ENCODE data around the gene HMGN5.
A peak's percentile ranks its signal among the peaks of the same experiment; 100 is the strongest.

The HMGN5 gene

GRCh38 chrX:81201671-81202455 is at the start of gene HMGN5, which contains the start of gene SH3BGRL:
Gene HMGN5 (minus strand): TSS chrX:81201913. CDS start chrX:81121549, 80,364 bp downstream.
Gene SH3BGRL (plus strand): TSS chrX:81202102. CDS start chrX:81202201, 99 bp downstream.
- DNase-seq = peak; percentile 91

GRCh38 chrX:81241753-81242152 is 40.0 kb upstream of the HMGN5 start:
- no peak for DNase-seq

GRCh38 chrX:81240701-81241331 is 39.1 kb upstream of the HMGN5 start:
- no peak for DNase-seq

- DNase-seq = no peak
These were observed 36.5 kb upstream of the HMGN5 start for GRCh38 chrX:81238166-81238565.

GRCh38 chrX:81237516-81237915 is 35.8 kb upstream of the HMGN5 start:
- DNase-seq = no peak

- no peak for DNase-seq
These were observed 30.5 kb upstream of the HMGN5 start for GRCh38 chrX:81232218-81232617.

- DNase-seq = no peak
These were observed 29.8 kb upstream of the HMGN5 start for GRCh38 chrX:81231476-81231875.

GRCh38 chrX:81229901-81230300 is 28.2 kb upstream of the HMGN5 start:
- no peak for DNase-seq

- no peak for DNase-seq
These were observed 27.5 kb upstream of the HMGN5 start for GRCh38 chrX:81229229-81229628.

- no peak for DNase-seq
These were observed 14.0 kb upstream of the HMGN5 start for GRCh38 chrX:81215685-81216084.

GRCh38 chrX:81208916-81209315 is 7.2 kb upstream of the HMGN5 start:
- DNase-seq = no peak

- no peak for DNase-seq
These were observed 4.8 kb upstream of the HMGN5 start for GRCh38 chrX:81206476-81206875.

GRCh38 chrX:81205551-81205950 is 3.8 kb upstream of the HMGN5 start:
- no peak for DNase-seq

- DNase-seq = no peak
These were observed 1.2 kb upstream of the HMGN5 start for GRCh38 chrX:81202943-81203342.

- no peak for DNase-seq
These were observed 725 bp upstream of the HMGN5 start for GRCh38 chrX:81202456-81202819.

GRCh38 chrX:81201071-81201470 is 642 bp downstream of the HMGN5 start:
- no peak for DNase-seq

- DNase-seq = no peak
These were observed 6.0 kb downstream of the HMGN5 start for GRCh38 chrX:81195712-81196111.

GRCh38 chrX:81195259-81195658 is 6.5 kb downstream of the HMGN5 start:
- DNase-seq = no peak

GRCh38 chrX:81174286-81174685 is 27.4 kb downstream of the HMGN5 start:
- DNase-seq = no peak

GRCh38 chrX:81168391-81168790 is 33.3 kb downstream of the HMGN5 start:
- no peak for DNase-seq

- DNase-seq = peak; percentile 94
These were observed 80.0 kb downstream of the HMGN5 start for GRCh38 chrX:81121513-81122363.

- peak; percentile 67 for DNase-seq
These were observed 80.8 kb downstream of the HMGN5 start for GRCh38 chrX:81120936-81121371.

- DNase-seq = no peak
These were observed 81.3 kb downstream of the HMGN5 start for GRCh38 chrX:81120258-81120935.
